ENCODE measurements around the gene CACNA1I. TPM values are rescaled to one million over a fixed set of nuclear protein-coding genes. Genes with fewer than 3 reads are reported as not detected.

Gene CACNA1I
- total RNA-seq, 6 donors from 2014 or later, result 0.15 to 4.2 (median 0.34) TPM

DNA sequence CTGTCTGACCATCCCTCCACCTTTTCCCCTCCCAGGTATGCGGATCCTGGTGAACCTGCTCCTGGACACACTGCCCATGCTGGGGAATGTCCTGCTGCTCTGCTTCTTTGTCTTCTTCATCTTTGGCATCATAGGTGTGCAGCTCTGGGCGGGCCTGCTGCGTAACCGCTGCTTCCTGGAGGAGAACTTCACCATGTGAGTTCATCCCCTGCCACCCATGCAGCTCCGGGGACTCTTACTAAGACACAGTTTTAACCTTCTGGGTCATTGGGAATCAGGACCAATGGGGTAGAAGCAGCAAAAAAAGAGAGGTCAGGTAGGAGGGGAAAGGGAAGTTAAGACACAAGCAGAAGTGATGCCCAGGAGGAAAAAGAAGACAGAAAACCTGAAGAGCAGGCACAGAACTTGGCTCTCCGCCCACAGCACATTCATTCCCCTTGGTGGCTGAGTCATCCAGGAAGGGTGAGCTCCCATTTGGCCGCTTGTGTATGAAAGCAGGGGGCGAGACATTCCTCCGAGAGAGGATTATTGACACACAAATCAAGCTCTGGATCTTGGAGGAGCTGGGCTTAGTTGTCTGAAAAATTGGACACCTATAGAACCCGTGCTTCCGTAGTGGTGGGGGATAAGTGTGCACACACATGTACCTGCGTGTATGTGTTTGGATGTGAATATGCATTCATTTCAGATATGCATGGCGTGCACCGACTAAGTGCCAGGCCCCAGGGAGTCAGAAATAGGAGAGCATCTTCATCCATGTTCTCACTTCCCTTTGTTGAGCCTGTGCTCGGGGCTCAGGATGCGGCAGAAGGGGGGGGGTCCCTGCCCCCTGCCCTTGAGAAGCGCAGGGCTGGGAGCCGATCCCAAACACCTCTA is 64.2 kb downstream of the CACNA1I start:
- H3K9me3 ChIP-seq, result peaks cover 0 to 5% (median 0%) of the 10 kb centered on the region in 4 donors
- H3K27me3 ChIP-seq, result no peaks in the 10 kb centered on the region
- DNase-seq (no peak), ATAC-seq (ENCODE audit: low FRiP score in 2 of 2) (no peak)
- H3K4me1 ChIP-seq, result no peaks in the 10 kb centered on the region
- H3K36me3 ChIP-seq, result no peaks in the 10 kb centered on the region
- TF ChIP-seq EP300 (IDR thresholded peaks at IDR 0.05) (no peak), POLR2AphosphoS5 (IDR thresholded peaks at IDR 0.05) (no peak), CTCF (IDR thresholded peaks at IDR 0.05) (no peak), POLR2A (IDR thresholded peaks at IDR 0.05) (no peak)
- H3K4me3 ChIP-seq, result no peak overlapping the region
- 65 to 73% methylated on average over 18 of the region's 18 CpGs for WGBS, 2 donors
- no peak overlapping the region for H3K27ac ChIP-seq

- Histone ChIP-seq H3K27ac (no peak overlapping the region), H3K36me3 (no peaks in the 10 kb centered on the region), H3K9me3 (peaks cover 0 to 5% (median 0%) of the 10 kb centered on the region in 4 donors), H3K27me3 (no peaks in the 10 kb centered on the region), H3K4me1 (no peaks in the 10 kb centered on the region), H3K4me3 (no peak overlapping the region)
- WGBS, 2 donors, result 67 to 75% methylated on average over 6 of the region's 6 CpGs
- no peak for TF ChIP-seq POLR2A (IDR thresholded peaks at IDR 0.05)
- no peak for TF ChIP-seq EP300 (IDR thresholded peaks at IDR 0.05)
- no peak for TF ChIP-seq CTCF (IDR thresholded peaks at IDR 0.05)
- TF ChIP-seq POLR2AphosphoS5 (IDR thresholded peaks at IDR 0.05), result no peak
- DNase-seq (no peak), ATAC-seq (ENCODE audit: low FRiP score in 2 of 2) (no peak)
Measured at GRCh38 chr22:39635719-39636118, 65.2 kb downstream of the CACNA1I start.

DNA sequence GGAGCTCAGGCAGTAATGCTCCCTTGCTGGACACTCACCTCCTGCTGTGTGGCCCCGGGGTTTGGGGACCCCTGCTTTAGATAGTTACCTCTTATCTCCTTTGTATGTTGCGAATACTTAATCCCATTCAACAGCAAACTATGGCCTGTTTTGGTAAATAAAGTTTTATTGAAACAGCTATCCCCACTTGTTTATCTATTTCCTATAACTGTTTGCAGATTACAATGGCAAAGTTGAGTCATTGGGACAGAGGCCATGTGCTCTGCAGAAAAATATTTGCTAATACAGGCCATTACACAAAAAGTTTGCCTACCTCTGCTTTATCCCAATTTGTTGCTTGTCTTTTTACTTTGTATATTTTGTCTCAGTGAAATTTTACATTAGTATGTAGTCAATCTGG is 68.4 kb downstream of the CACNA1I start:
- no peak for ATAC-seq (ENCODE audit: low FRiP score in 2 of 2)

GRCh38 chr22:39641660-39642310 is 71.2 kb downstream of the CACNA1I start:
- H3K27ac ChIP-seq, result no peak overlapping the region
- TF ChIP-seq POLR2A (IDR thresholded peaks at IDR 0.05), result no peak
- no peak for TF ChIP-seq POLR2AphosphoS5 (IDR thresholded peaks at IDR 0.05)
- no peak for TF ChIP-seq CTCF (IDR thresholded peaks at IDR 0.05)
- TF ChIP-seq EP300 (IDR thresholded peaks at IDR 0.05), result no peak
- H3K4me1 ChIP-seq, result no peaks in the 10 kb centered on the region
- ATAC-seq (ENCODE audit: low FRiP score in 2 of 2) (no peak), DNase-seq (no peak)
- no peaks in the 10 kb centered on the region for H3K9me3 ChIP-seq
- no peaks in the 10 kb centered on the region for H3K36me3 ChIP-seq
- WGBS, 2 donors, result 81 to 87% methylated on average over 6 to 9 of the region's 9 CpGs
- H3K27me3 ChIP-seq, result no peaks in the 10 kb centered on the region
- H3K4me3 ChIP-seq, result no peak overlapping the region

More for the DNA sequence above, 68.4 kb downstream of the CACNA1I start:
- DNase-seq, result no peak
- Histone ChIP-seq H3K27ac (no peak overlapping the region), H3K9me3 (peaks cover 0 to 3% (median 0%) of the 10 kb centered on the region in 4 donors), H3K4me1 (no peaks in the 10 kb centered on the region), H3K4me3 (no peak overlapping the region), H3K27me3 (no peaks in the 10 kb centered on the region), H3K36me3 (no peaks in the 10 kb centered on the region)
- 76 to 91% methylated on average over 2 of the region's 2 CpGs for WGBS, 2 donors
- no peak for TF ChIP-seq POLR2AphosphoS5 (IDR thresholded peaks at IDR 0.05)
- no peak for TF ChIP-seq CTCF (IDR thresholded peaks at IDR 0.05)
- no peak for TF ChIP-seq EP300 (IDR thresholded peaks at IDR 0.05)
- TF ChIP-seq POLR2A (IDR thresholded peaks at IDR 0.05), result no peak
